ENCODE data around the gene BTRC.

Gene BTRC

GRCh38 chr10:101476383-101476782, 122.4 kb downstream of the BTRC start:
- Histone ChIP-seq H3K4me2 (ENCODE audit: low read length) (no peak overlapping the region), H3K9me3 (replicated peaks; ENCODE audit: low read length) (no peaks in the 10 kb centered on the region), H3K36me3 (ENCODE audit: insufficient read depth, low read length) (no peaks in the 10 kb centered on the region), H3K9ac (ENCODE audit: low read depth, low read length) (no peak overlapping the region), H3K4me1 (ENCODE audit: control insufficient read depth, insufficient read depth, low read length) (no peaks in the 10 kb centered on the region), H3K4me3 (ENCODE audit: low read length) (no peak overlapping the region), H3K27me3 (ENCODE audit: control insufficient read depth, insufficient read depth, low read length) (no peaks in the 10 kb centered on the region)

- H3K4me3 ChIP-seq (ENCODE audit: low read length) = no peak overlapping the region
- H3K4me2 ChIP-seq (ENCODE audit: low read length) = no peak overlapping the region
- no peaks in the 10 kb centered on the region for H3K9me3 ChIP-seq (replicated peaks; ENCODE audit: low read length)
- H3K9ac ChIP-seq (ENCODE audit: low read depth, low read length) = no peak overlapping the region
- no peaks in the 10 kb centered on the region for H3K4me1 ChIP-seq (ENCODE audit: control insufficient read depth, insufficient read depth, low read length)
- H3K27me3 ChIP-seq (ENCODE audit: control insufficient read depth, insufficient read depth, low read length) = no peaks in the 10 kb centered on the region
- no peaks in the 10 kb centered on the region for H3K36me3 ChIP-seq (ENCODE audit: insufficient read depth, low read length)
These were observed 125.0 kb downstream of the BTRC start for GRCh38 chr10:101478956-101479355.

- no peaks in the 10 kb centered on the region for H3K27me3 ChIP-seq (ENCODE audit: control insufficient read depth, insufficient read depth, low read length)
- H3K9ac ChIP-seq (ENCODE audit: low read depth, low read length) = no peak overlapping the region
- no peak overlapping the region for H3K4me3 ChIP-seq (ENCODE audit: low read length)
These were observed 127.3 kb downstream of the BTRC start for GRCh38 chr10:101481256-101481655.

GRCh38 chr10:101482568-101482967, 128.6 kb downstream of the BTRC start:
- Histone ChIP-seq H3K9me3 (replicated peaks; ENCODE audit: low read length) (no peaks in the 10 kb centered on the region), H3K36me3 (ENCODE audit: insufficient read depth, low read length) (no peaks in the 10 kb centered on the region), H3K4me2 (ENCODE audit: low read length) (no peak overlapping the region), H3K4me1 (ENCODE audit: control insufficient read depth, insufficient read depth, low read length) (no peaks in the 10 kb centered on the region), H3K9ac (ENCODE audit: low read depth, low read length) (no peak overlapping the region), H3K27me3 (ENCODE audit: control insufficient read depth, insufficient read depth, low read length) (no peaks in the 10 kb centered on the region), H3K4me3 (ENCODE audit: low read length) (no peak overlapping the region)

More at GRCh38 chr10:101481256-101481655, 127.3 kb downstream of the BTRC start:
- Histone ChIP-seq H3K4me1 (ENCODE audit: control insufficient read depth, insufficient read depth, low read length) (no peaks in the 10 kb centered on the region), H3K9me3 (replicated peaks; ENCODE audit: low read length) (no peaks in the 10 kb centered on the region), H3K4me2 (ENCODE audit: low read length) (no peak overlapping the region), H3K36me3 (ENCODE audit: insufficient read depth, low read length) (no peaks in the 10 kb centered on the region)

GRCh38 chr10:101484175-101484745, 130.3 kb downstream of the BTRC start:
- Histone ChIP-seq H3K9ac (ENCODE audit: low read depth, low read length) (no peak overlapping the region), H3K4me2 (ENCODE audit: low read length) (no peak overlapping the region), H3K4me3 (ENCODE audit: low read length) (no peak overlapping the region), H3K9me3 (replicated peaks; ENCODE audit: low read length) (no peaks in the 10 kb centered on the region), H3K4me1 (ENCODE audit: control insufficient read depth, insufficient read depth, low read length) (peaks cover under 1% of the 10 kb centered on the region), H3K27me3 (ENCODE audit: control insufficient read depth, insufficient read depth, low read length) (no peaks in the 10 kb centered on the region), H3K36me3 (ENCODE audit: insufficient read depth, low read length) (no peaks in the 10 kb centered on the region)

GRCh38 chr10:101485207-101485606, 131.2 kb downstream of the BTRC start:
- Histone ChIP-seq H3K27me3 (ENCODE audit: control insufficient read depth, insufficient read depth, low read length) (no peaks in the 10 kb centered on the region), H3K9ac (ENCODE audit: low read depth, low read length) (no peak overlapping the region), H3K4me2 (ENCODE audit: low read length) (no peak overlapping the region), H3K9me3 (replicated peaks; ENCODE audit: low read length) (no peaks in the 10 kb centered on the region), H3K4me3 (ENCODE audit: low read length) (no peak overlapping the region), H3K4me1 (ENCODE audit: control insufficient read depth, insufficient read depth, low read length) (peaks cover 4% of the 10 kb centered on the region), H3K36me3 (ENCODE audit: insufficient read depth, low read length) (no peaks in the 10 kb centered on the region)

- Histone ChIP-seq H3K9ac (ENCODE audit: low read depth, low read length) (no peak overlapping the region), H3K4me2 (ENCODE audit: low read length) (no peak overlapping the region), H3K36me3 (ENCODE audit: insufficient read depth, low read length) (no peaks in the 10 kb centered on the region), H3K4me3 (ENCODE audit: low read length) (no peak overlapping the region), H3K9me3 (replicated peaks; ENCODE audit: low read length) (no peaks in the 10 kb centered on the region), H3K4me1 (ENCODE audit: control insufficient read depth, insufficient read depth, low read length) (peaks cover 4% of the 10 kb centered on the region), H3K27me3 (ENCODE audit: control insufficient read depth, insufficient read depth, low read length) (no peaks in the 10 kb centered on the region)
These were observed 132.0 kb downstream of the BTRC start for GRCh38 chr10:101485681-101486554.

GRCh38 chr10:101487399-101487798, 133.4 kb downstream of the BTRC start:
- no peak overlapping the region for H3K9ac ChIP-seq (ENCODE audit: low read depth, low read length)
- no peaks in the 10 kb centered on the region for H3K9me3 ChIP-seq (replicated peaks; ENCODE audit: low read length)
- no peaks in the 10 kb centered on the region for H3K36me3 ChIP-seq (ENCODE audit: insufficient read depth, low read length)
- peaks cover 4% of the 10 kb centered on the region for H3K4me1 ChIP-seq (ENCODE audit: control insufficient read depth, insufficient read depth, low read length)
- H3K27me3 ChIP-seq (ENCODE audit: control insufficient read depth, insufficient read depth, low read length) = no peaks in the 10 kb centered on the region
- no peak overlapping the region for H3K4me2 ChIP-seq (ENCODE audit: low read length)
- no peak overlapping the region for H3K4me3 ChIP-seq (ENCODE audit: low read length)

- no peaks in the 10 kb centered on the region for H3K36me3 ChIP-seq (ENCODE audit: insufficient read depth, low read length)
- H3K4me1 ChIP-seq (ENCODE audit: control insufficient read depth, insufficient read depth, low read length) = peaks cover 4% of the 10 kb centered on the region
- H3K27me3 ChIP-seq (ENCODE audit: control insufficient read depth, insufficient read depth, low read length) = no peaks in the 10 kb centered on the region
- H3K9me3 ChIP-seq (replicated peaks; ENCODE audit: low read length) = no peaks in the 10 kb centered on the region
- no peak overlapping the region for H3K9ac ChIP-seq (ENCODE audit: low read depth, low read length)
- no peak overlapping the region for H3K4me2 ChIP-seq (ENCODE audit: low read length)
- H3K4me3 ChIP-seq (ENCODE audit: low read length) = no peak overlapping the region
These were observed 135.4 kb downstream of the BTRC start for GRCh38 chr10:101489355-101489754.

- no peaks in the 10 kb centered on the region for H3K9me3 ChIP-seq (replicated peaks; ENCODE audit: low read length)
These were observed 136.1 kb downstream of the BTRC start for GRCh38 chr10:101490026-101490425.

GRCh38 chr10:101492205-101492604, 138.2 kb downstream of the BTRC start:
- Histone ChIP-seq H3K4me3 (ENCODE audit: low read length) (no peak overlapping the region), H3K9ac (ENCODE audit: low read depth, low read length) (no peak overlapping the region), H3K9me3 (replicated peaks; ENCODE audit: low read length) (no peaks in the 10 kb centered on the region), H3K4me2 (ENCODE audit: low read length) (no peak overlapping the region), H3K4me1 (ENCODE audit: control insufficient read depth, insufficient read depth, low read length) (peaks cover 4% of the 10 kb centered on the region), H3K36me3 (ENCODE audit: insufficient read depth, low read length) (no peaks in the 10 kb centered on the region), H3K27me3 (ENCODE audit: control insufficient read depth, insufficient read depth, low read length) (no peaks in the 10 kb centered on the region)

More at GRCh38 chr10:101490026-101490425, 136.1 kb downstream of the BTRC start:
- peaks cover 4% of the 10 kb centered on the region for H3K4me1 ChIP-seq (ENCODE audit: control insufficient read depth, insufficient read depth, low read length)
- no peaks in the 10 kb centered on the region for H3K36me3 ChIP-seq (ENCODE audit: insufficient read depth, low read length)
- no peak overlapping the region for H3K9ac ChIP-seq (ENCODE audit: low read depth, low read length)
- no peaks in the 10 kb centered on the region for H3K27me3 ChIP-seq (ENCODE audit: control insufficient read depth, insufficient read depth, low read length)
- no peak overlapping the region for H3K4me2 ChIP-seq (ENCODE audit: low read length)
- no peak overlapping the region for H3K4me3 ChIP-seq (ENCODE audit: low read length)

GRCh38 chr10:101492814-101493213, 138.8 kb downstream of the BTRC start:
- Histone ChIP-seq H3K36me3 (ENCODE audit: insufficient read depth, low read length) (no peaks in the 10 kb centered on the region), H3K4me2 (ENCODE audit: low read length) (no peak overlapping the region), H3K27me3 (ENCODE audit: control insufficient read depth, insufficient read depth, low read length) (no peaks in the 10 kb centered on the region), H3K9me3 (replicated peaks; ENCODE audit: low read length) (no peaks in the 10 kb centered on the region), H3K4me1 (ENCODE audit: control insufficient read depth, insufficient read depth, low read length) (peaks cover 4% of the 10 kb centered on the region), H3K9ac (ENCODE audit: low read depth, low read length) (no peak overlapping the region), H3K4me3 (ENCODE audit: low read length) (no peak overlapping the region)
